Activated effector memory CD4-positive, alpha-beta T cell treated with Interleukin-2 at 50 U/mL for 16 hours (primary cell): ENCODE data around the gene KLHL25.

ENCODE experiments used
- DNase-seq: peaks from one replicate; pipeline ENCODE4 v3.0.0-alpha.2; 2020

The KLHL25 gene

DNA sequence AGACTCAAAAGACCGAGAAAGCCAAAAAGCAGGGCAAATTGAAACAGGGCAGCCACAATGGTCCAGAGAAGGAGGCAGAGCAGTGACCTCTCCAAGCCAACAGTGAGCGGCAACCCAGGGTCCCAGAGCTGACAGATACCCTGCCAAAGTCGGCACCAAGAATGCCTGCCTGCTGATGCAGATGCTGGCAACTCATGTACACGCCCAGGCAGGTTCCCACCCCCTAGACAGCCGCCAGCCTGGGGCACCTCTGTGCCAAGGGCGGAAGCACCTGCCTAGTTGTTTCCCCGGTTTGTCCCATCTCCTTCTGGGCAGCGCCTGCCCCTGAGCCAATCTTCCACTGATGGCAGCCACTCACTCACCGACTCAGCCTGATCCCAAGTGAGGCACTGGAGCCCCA, 22.1 kb downstream of the KLHL25 start:
- DNase-seq = no peak

DNA sequence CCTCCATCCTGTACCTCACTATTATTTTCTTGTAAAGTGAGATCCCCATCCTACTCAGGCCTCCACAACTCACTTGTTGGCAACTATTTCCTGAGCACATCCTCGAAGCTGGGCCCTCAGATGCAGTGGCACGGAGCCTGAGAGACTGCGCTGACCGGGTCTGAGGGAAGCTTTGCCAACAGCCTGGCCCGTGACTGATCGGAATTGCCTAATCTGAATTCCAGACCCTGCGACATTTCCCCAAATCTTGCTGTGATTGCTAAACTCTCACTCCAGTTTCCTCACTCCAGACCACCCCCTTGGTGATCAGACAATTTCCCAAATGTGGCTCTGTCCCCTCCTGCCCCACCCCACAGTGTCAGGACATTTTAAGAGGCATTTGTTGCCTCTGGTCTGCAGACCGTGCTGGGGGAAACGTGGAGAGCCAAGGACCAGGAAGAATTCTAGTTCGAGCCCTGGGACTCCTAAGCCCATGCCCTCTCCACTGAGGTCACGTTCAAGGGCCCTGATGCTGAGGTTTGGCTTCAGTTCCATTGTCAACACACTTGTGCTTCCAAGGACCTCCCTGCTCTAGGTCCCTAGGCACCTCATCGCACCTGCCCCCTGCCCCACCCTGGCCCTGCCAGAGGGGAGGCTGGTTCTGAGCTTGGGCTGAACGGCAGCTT, 22.8 kb downstream of the KLHL25 start:
- DNase-seq = no peak

DNA sequence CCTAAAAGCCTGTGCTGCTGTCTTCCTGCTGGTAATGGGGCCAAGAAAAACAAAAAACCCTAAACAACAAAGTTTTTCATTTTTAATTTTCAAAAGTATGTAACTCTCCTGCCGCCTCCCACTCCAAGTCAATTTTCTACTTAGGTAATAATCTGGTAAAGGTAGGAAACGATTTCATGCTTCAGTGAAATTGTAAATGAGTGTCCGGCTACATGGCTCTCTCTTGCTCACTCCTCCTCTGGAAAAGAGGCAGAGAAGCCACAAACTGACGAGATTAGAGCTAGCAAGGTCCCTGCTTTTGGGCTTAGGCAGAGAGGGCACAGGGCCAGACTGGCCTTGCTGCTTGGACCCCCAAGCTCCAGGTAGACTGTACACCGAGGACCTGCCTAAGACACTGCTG, 23.5 kb downstream of the KLHL25 start:
- DNase-seq = no peak

DNA sequence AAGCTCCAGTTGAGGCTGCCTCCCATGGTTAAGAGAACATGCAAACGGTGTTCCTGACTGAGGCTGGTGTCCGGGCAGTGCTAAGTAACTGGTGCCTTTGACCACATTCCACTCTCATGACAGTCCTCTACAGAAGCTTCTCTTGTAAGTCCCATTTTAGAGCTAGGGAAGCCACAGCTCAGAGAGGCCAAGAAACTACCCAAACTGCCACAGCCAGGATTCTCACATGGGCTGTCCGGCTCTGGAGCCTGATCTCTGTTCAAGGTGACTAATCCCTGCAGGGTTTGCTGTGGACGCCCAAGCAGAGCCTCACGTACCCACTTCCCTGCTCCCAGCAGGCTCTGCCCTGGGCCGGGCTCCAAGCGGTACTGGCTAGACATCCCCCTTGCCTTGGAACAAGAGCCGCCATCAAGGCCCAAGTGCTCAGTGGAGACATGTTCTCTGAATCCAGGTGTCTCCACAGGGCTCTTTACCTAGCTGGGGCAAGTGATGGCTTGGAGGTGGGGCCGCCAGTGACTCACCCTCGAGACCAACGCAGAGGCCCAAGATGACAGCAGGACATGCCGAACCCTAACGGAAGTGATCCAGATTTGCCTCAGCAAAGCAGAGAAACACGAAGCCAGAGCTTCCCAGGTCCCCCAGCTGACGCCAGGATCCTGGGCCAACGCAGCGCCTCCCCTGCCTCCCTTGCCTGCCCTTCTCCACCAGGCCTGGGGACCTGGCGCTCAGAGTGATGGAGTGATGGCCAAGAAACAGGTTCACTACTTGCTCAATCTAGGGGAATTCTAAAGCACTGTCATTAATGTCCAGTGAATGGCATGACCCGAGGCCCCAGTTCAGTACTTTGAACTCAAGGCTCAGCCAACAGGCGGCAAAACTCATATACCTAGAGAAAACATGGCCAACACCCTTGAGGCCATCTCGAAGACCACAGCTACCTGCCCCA, 24.4 kb downstream of the KLHL25 start:
- no peak for DNase-seq

DNA sequence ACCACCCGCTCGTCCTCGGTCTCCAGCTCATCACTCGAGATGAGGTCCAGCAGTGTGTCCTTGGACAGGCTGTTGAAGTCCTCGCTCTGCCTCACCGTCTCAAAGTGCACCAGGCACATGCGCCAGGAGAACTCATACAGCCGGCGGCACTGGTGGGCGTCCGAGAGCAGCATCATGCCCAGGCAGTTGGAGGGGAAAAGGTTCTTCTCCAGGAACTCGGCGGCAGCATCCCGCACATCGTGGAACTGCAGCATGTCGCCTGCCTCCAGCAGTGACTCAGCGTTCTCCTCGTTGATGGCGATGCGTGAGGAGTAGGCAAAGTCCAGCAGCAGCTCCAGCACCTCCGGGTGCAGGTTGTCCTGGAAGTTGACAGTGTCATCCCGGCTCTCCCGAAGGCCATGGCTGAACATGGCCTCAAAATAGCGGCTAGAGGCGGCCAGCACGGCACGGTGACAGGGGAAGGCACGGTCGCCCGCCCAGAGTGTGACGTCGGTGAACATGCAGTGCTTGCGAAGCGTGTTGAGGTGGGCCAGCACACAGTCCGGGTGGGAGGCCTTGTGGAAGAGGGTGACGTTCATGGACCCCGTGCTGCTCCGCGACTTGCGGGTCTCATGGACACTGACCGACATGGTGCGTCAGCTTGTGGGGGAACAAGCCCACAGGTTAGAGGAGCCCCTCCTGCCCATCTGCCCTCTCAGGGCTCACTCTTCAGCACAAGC, 25.4 kb downstream of the KLHL25 start:
- DNase-seq = no peak

GRCh38 chr15:85768595-85769168, 26.0 kb downstream of the KLHL25 start:
- no peak for DNase-seq

DNA sequence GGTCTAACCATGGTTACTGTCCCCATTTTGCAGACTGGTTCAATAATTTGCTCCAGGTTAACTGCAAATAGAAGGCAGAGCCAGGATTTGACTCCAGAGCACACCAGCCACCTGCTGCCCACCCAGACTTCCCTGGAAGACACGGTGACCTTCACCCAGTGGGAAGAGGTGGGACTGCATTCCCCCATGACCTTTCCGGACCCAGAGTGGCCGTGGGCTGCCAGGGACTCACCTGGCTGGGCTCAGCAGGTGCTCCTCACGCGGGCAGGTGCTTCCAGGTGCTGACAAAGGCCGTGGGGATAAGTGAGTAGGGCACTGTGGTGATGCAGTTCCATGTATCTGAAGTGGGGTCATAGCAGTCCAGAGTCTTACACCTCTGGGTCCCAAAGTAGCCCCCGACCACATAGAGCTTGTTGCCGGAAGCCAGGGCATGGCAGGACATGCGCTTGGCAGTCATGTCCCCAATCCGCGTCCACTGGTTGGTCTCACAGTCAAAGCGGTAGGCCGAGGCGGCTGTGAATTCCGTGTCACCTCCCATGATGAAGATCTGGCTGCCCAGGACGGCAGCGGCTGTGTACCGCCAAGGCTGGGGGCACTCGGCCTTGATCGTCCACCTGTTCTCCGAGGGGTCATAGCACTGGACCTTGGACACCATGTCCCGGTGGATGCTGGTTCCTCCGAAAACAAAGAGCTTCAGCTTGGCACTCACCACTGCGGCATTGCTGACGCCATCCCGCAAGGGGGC, 26.8 kb downstream of the KLHL25 start:
- no peak for DNase-seq

DNA sequence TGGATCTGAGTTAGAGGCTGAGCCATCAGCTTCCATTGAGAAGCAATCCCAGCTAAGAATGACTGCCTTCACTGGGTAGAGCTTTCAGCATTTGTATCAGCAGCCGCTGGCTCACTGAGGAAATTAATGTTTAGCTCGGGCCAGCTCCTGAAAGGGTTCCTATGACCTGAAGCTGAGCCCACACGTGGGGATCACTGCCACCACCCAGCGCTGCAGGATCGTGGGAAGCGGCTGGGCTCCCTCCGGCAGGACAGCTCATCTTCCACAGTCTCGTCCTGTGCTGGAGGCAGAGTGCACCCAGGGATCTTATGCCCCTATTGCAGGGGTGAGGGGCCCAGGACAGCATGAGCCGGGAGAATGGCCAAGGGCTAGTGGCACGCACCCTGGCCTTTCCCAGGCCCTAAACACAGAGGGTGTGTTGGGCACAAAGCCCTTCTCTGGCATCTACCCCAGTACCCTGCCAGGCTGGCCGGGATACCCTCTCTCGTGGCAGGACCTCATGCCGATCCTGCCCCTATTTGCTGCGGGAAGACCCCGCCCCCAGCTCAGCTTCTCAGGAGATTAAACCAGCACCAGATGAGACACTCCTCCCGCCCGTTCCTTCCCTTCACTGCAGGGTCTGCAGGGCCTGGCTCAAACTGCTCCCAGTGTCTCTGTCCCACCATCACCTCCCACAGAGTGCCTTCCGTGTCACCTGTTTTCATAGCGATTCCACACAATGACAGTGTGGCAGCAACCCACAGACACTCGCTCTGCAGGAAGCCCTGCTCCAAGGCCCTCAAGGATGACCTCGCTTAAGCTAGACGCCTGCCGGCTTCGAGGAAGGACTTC, 28.5 kb downstream of the KLHL25 start:
- DNase-seq = no peak

- no peak for DNase-seq
Observed at GRCh38 chr15:85764649-85765277, 30.0 kb downstream of the KLHL25 start.

- no peak for DNase-seq
Observed at GRCh38 chr15:85763673-85764633, 30.8 kb downstream of the KLHL25 start.

GRCh38 chr15:85763157-85763556, 31.6 kb downstream of the KLHL25 start:
- DNase-seq = no peak

DNA sequence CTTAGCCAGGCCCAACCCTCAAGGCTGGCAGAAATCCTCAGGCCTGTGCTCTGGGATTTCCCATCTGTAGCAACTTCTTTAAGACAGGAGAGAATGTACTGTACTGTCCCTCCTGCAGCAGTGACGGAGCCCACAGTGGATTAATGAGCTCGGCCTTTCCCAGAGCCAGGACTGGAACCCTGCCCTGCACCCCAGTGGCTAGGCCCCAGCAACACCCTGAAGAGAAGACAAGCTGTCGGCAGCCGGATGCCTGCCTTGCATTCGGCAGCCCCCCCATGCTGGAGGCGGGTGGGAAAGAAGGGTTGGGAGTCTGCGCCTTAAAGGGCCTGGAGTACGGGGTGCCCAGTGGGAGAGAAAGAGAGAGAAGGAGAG, 32.0 kb downstream of the KLHL25 start:
- no peak for DNase-seq

DNA sequence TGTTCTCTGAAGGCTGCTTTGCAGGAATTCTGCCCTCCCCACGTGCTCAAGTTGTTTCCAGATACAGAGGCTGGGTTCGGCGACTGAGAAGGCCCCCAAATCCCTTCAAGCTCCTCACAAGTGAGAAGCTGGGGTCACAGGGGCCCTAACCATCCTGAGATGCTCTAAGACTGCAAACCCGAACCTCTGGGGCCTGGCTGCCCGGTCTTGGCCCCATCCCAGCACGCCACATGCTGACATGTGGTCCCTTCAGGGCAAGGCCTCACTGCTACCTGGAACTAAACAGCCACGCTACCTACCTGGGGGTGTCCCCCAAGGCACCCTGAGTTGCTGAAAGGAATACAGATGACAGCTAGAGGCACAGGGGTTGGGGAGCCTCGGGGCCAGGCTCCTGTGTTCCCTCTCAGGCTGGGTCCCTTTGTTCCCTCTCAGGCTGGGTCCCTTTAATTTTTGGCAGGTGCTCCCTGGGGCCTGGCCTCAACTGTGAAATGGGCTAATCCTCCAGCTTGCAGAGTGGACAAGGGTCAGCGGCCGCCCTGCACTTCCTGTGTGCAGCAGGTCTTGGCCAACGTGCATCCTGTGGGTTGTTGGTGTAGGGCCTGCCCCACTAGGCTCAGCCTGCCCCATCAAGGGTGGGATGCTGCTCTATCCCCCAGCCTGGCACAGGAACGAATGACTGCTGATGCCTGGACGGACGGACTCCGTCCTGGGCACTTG, 32.5 kb downstream of the KLHL25 start:
- no peak for DNase-seq

DNA sequence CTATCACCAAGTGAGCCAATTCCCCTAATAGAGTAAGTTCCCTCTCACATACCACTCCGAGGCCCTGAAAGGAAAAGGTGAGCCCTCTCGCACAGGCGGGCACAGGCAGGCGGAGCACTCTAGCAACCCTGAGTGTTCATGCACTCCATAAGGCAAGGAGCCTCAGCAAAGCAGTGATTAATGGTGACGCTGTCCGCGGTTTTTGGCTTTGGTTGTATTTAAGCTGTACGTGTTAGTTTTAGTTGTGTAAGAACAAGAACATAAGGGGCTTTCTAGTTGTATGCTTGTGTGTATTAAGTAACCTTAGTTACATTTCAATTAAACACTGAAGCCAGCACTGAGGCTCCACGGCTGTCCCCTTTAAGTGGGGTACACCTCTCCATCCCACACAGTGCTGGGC, 33.1 kb downstream of the KLHL25 start:
- no peak for DNase-seq

DNA sequence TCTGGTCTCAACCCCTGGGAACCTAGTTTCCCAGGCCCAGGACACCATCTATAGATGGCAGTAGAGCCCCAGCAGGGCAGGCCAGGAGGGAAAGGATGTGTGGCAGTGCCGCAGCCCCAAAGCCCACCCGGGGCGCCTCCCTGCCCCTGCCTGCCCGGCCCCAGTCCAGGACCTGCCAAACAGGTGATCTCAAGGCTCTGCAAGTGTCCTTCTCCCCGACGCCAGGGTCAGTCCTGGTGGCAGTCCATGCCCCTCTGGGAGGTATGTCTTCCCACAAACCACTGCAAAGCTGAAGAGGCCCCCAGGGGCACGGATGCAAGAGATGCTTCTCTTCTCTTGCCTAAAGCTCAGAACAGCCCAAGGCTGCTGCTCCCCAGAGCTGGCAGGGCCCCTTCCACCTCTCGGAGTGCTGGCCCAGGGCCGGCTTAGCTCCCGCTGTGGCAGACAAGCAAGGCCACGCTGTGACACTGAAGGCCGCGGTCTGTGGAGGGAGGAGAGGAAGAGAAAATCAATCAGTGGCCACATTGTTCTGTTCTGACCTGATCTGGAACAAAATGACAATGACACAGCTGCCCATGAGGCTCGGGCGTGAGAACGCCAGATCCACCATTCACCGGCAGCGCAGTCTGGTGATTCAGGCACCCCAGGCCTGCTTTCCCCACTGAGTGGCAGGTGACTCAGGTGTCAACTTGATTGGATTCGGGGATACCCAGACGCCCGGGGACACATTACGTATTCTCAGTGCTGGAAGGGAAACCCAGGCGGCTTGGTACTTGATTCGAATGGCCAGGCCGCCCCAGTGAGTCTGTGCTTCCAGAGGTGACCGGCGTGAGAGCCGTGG, 34.0 kb downstream of the KLHL25 start:
- DNase-seq = no peak

- no peak for DNase-seq
Observed at GRCh38 chr15:85760049-85760448, 34.7 kb downstream of the KLHL25 start.

DNA sequence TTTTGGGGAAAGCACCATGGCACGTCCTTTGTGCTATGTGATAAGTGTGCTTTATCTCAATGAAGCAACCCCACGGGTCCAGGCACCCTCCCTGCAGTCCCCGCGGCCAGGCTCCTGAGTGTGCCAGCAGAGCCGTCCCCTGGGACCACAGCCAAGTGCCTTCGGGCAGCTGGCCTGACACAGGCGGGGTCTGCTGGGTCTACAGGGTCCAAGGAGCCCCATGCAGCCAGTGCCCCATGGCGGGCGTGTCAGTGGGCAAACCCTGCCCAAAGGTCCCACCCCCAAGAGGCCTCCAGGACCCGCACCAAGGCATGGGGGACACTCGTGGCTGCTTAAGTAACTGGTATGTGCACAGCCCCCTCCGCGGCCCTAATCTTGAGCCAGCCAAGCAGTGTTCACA, 35.3 kb downstream of the KLHL25 start:
- DNase-seq = no peak

DNA sequence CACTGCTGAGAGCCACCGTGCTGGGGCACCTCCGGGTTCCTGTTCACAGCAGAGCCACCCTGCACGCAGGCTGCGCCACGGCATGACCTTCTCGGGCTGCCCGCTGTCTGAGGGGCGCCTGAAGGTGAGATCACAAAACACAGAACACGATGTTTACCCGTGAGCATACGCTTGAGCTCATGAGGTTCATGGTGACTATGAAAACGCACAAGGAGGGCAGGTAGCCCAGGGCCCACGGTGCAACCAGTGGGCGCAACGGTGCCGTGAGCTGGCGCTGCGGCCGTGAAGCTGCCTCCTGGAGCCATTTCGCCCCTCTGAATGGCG, 36.1 kb downstream of the KLHL25 start:
- DNase-seq = no peak
